H1 (cell line): Measurements from ENCODE around the gene PLA2G4F. TPM values are rescaled to one million over a fixed set of nuclear protein-coding genes. Genes with fewer than 3 reads are reported as not detected.

Source experiments
- CTCF ChIA-PET: fragments of 300-600 bp; sonication (Branson Sonifier 250); formaldehyde crosslinking; loops from one replicate; lab custom pipeline; 2021; ENCODE audit not compliant: partially characterized antibody; lab: Charles Lee
- POLR2A ChIA-PET: fragments of 300-600 bp; sonication (Branson Sonifier 250); formaldehyde crosslinking; loops from one replicate; lab custom pipeline; 2021; ENCODE audit warnings: inconsistent platforms; ENCODE audit not compliant: partially characterized antibody; lab: Charles Lee
- DNase-seq, 2 experiments: peaks; one replicate each; pipeline versions ENCODE4 v3.0.0 to v3.0.0-alpha.2; 2010 to 2022; ENCODE audit warnings: low spot score in 2 of 2, low read depth in 1 of 2, mixed read lengths in 1 of 2
- FAIRE-seq: peaks from 2 replicates; lab custom pipeline; 2011; peaks lifted over from hg19 to GRCh38; lab: Jason Lieb, UNC
- H2AFZ ChIP-seq: 2 replicates; pipeline ENCODE4 v1.8.1; 2012; ENCODE audit warnings: low read length, inconsistent platforms
- H2AK5ac ChIP-seq: 2 replicates; pipeline ENCODE4 v1.6.1; 2013; ENCODE audit warnings: low read depth, low read length
- H2BK120ac ChIP-seq: replicated peaks from 2 replicates; pipeline ENCODE3; 2013; ENCODE audit warnings: low read depth, low read length, inconsistent platforms
- H2BK12ac ChIP-seq: 2 replicates; pipeline ENCODE4 v1.6.1; 2013; ENCODE audit warnings: low read depth, low read length
- H2BK15ac ChIP-seq: 2 replicates; pipeline ENCODE4 v1.6.1; 2013; ENCODE audit warnings: low read length
- H2BK20ac ChIP-seq: 2 replicates; pipeline ENCODE4 v1.6.1; 2013; ENCODE audit warnings: low read length
- H2BK5ac ChIP-seq: 2 replicates; pipeline ENCODE4 v1.6.1; 2013; ENCODE audit warnings: low read depth, low read length
- H3K14ac ChIP-seq: 2 replicates; pipeline ENCODE4 v1.6.1; 2013; ENCODE audit warnings: inconsistent platforms; ENCODE audit not compliant: insufficient read length
- H3K18ac ChIP-seq: 2 replicates; pipeline ENCODE4 v1.6.1; 2013; ENCODE audit warnings: low read length; ENCODE audit errors: extremely low read depth
- H3K23ac ChIP-seq: 2 replicates; pipeline ENCODE4 v1.6.1; 2013; ENCODE audit warnings: inconsistent platforms; ENCODE audit not compliant: insufficient read length
- H3K23me2 ChIP-seq: 2 replicates; pipeline ENCODE4 v1.6.1; 2013; ENCODE audit warnings: low read depth, low read length
- H3K27ac ChIP-seq: 2 replicates; pipeline ENCODE4 v1.6.1; 2011; ENCODE audit warnings: low read depth, low read length, inconsistent platforms
- H3K27me3 ChIP-seq, 4 experiments: replicated peaks in 1 of 4; 1 replicate in 1 of 4; 2 replicates in 3 of 4; pipeline versions ENCODE4 v1.6.1 to v1.8.1; 2011 to 2013; ENCODE audit warnings: low read length in 3 of 4, mild to moderate bottlenecking in 3 of 4, inconsistent platforms in 2 of 4, mixed read lengths in 2 of 4, moderate library complexity in 1 of 4; ENCODE audit not compliant: control insufficient read depth in 3 of 4, insufficient read depth in 3 of 4; ENCODE audit errors: extremely low read depth in 1 of 4
- H3K36me3 ChIP-seq, 4 experiments: 2 replicates each; pipeline versions ENCODE4 v1.6.1 to v1.8.1; 2011 to 2013; ENCODE audit warnings: mild to moderate bottlenecking in 4 of 4, low read length in 3 of 4, moderate library complexity in 2 of 4, control low read depth in 1 of 4, inconsistent platforms in 1 of 4; ENCODE audit not compliant: insufficient read depth in 4 of 4, control insufficient read depth in 2 of 4
- H3K4ac ChIP-seq: replicated peaks from 2 replicates; pipeline ENCODE3; 2013; ENCODE audit warnings: low read length, low read depth, mixed read lengths, inconsistent platforms; ENCODE audit not compliant: insufficient read length
- H3K4me1 ChIP-seq, 4 experiments: replicated peaks in 1 of 4; 1 replicate in 1 of 4; 2 replicates in 3 of 4; pipeline versions ENCODE4 v1.6.1 to v1.8.1; 2011 to 2013; ENCODE audit warnings: low read length in 3 of 4, inconsistent platforms in 2 of 4, mixed read lengths in 1 of 4; ENCODE audit not compliant: insufficient read depth in 4 of 4, control insufficient read depth in 3 of 4
- H3K4me2 ChIP-seq, 2 experiments: 2 replicates each; pipeline versions ENCODE4 v1.6.1 to v1.8.1; 2011 to 2013; ENCODE audit warnings: low read depth in 2 of 2, low read length in 2 of 2, control low read depth in 1 of 2, inconsistent platforms in 1 of 2, mild to moderate bottlenecking in 1 of 2; ENCODE audit not compliant: insufficient read depth in 1 of 2
- H3K4me3 ChIP-seq, 4 experiments: fragments of 200-600, 300-600 bp in 1 of 4; sonication (generic), shearing (Covaris generic), sonication (Bioruptor Twin) in 1 of 4; 2 replicates each; pipeline versions ENCODE4 v1.5.1 to v1.8.1; 2011 to 2016; ENCODE audit warnings: low read length in 4 of 4, low read depth in 3 of 4, control low read depth in 2 of 4, inconsistent platforms in 2 of 4, mild to moderate bottlenecking in 2 of 4, mixed read lengths in 1 of 4, moderate library complexity in 1 of 4; ENCODE audit not compliant: insufficient read depth in 2 of 4; ENCODE audit errors: extremely low read depth in 1 of 4
- H3K56ac ChIP-seq: replicated peaks from 2 replicates; pipeline ENCODE3; 2013; ENCODE audit warnings: low read depth, mild to moderate bottlenecking, mixed read lengths, low read length, inconsistent platforms; ENCODE audit not compliant: insufficient read length
- H3K79me1 ChIP-seq: 2 replicates; pipeline ENCODE4 v1.6.1; 2013; ENCODE audit warnings: low read depth, low read length, control low read depth
- H3K79me2 ChIP-seq, 2 experiments: 2 replicates each; pipeline versions ENCODE4 v1.6.1 to v1.8.1; 2012 to 2013; ENCODE audit warnings: low read length in 2 of 2, mild to moderate bottlenecking in 2 of 2, inconsistent platforms in 1 of 2; ENCODE audit not compliant: insufficient read depth in 2 of 2, control insufficient read depth in 1 of 2
- H3K9ac ChIP-seq, 4 experiments: replicated peaks in 1 of 4; 1 replicate in 1 of 4; 2 replicates in 3 of 4; pipeline versions ENCODE4 v1.6.1 to v1.8.1; 2011 to 2013; ENCODE audit warnings: low read depth in 3 of 4, low read length in 3 of 4, control low read depth in 2 of 4, mild to moderate bottlenecking in 2 of 4, moderate library complexity in 2 of 4, inconsistent platforms in 1 of 4; ENCODE audit errors: extremely low read depth in 1 of 4
- H3K9me3 ChIP-seq, 2 experiments: 2 replicates each; pipeline versions ENCODE4 v1.6.1 to v1.8.1; 2012 to 2013; ENCODE audit warnings: mild to moderate bottlenecking in 2 of 2, moderate library complexity in 2 of 2, control low read depth in 1 of 2, inconsistent platforms in 1 of 2, low read depth in 1 of 2, low read length in 1 of 2, mixed read lengths in 1 of 2; ENCODE audit not compliant: insufficient read depth in 2 of 2
- H4K20me1 ChIP-seq, 2 experiments: replicated peaks in 1 of 2; 2 replicates each; pipeline versions ENCODE3 to v1.8.1; 2011 to 2013; ENCODE audit warnings: inconsistent platforms in 2 of 2, low read length in 2 of 2, mild to moderate bottlenecking in 1 of 2; ENCODE audit not compliant: insufficient read depth in 2 of 2, control insufficient read depth in 1 of 2
- H4K5ac ChIP-seq: 2 replicates; pipeline ENCODE4 v1.6.1; 2013; ENCODE audit warnings: low read length, low read depth, mixed read lengths, inconsistent platforms; ENCODE audit not compliant: insufficient read length
- H4K8ac ChIP-seq: 2 replicates; pipeline ENCODE4 v1.8.0; 2013; ENCODE audit warnings: mild to moderate bottlenecking, moderate library complexity, low read length, inconsistent platforms; ENCODE audit not compliant: insufficient read depth; ENCODE audit errors: extremely low read depth
- H4K91ac ChIP-seq: replicated peaks from 2 replicates; pipeline ENCODE3; 2013; ENCODE audit warnings: low read length, mixed read lengths, inconsistent platforms; ENCODE audit not compliant: insufficient read length
- ATF2 ChIP-seq: IDR thresholded peaks from 2 replicates; pipeline ENCODE4 v1.6.1; 2012; ENCODE audit warnings: low read length, inconsistent platforms
- BACH1 ChIP-seq: IDR thresholded peaks from 2 replicates; pipeline ENCODE4 v1.6.1; 2012; ENCODE audit warnings: low read length, improper control_type of control experiment
- CBX5 ChIP-seq: fragments of 300-800, 300-1000 bp; sonication (generic); IDR thresholded peaks from 2 replicates; pipeline ENCODE4 v1.7.1; 2016; ENCODE audit warnings: antibody characterized with exemption, low read length, low read depth
- GTF2F1 ChIP-seq: IDR thresholded peaks from 2 replicates; pipeline ENCODE4 v1.6.1; 2012; ENCODE audit warnings: low read depth, low read length, improper control_type of control experiment, borderline replicate concordance
- KDM4A ChIP-seq: IDR thresholded peaks from one replicate; pipeline ENCODE4 v1.7.1; 2012; ENCODE audit warnings: low read depth, mild to moderate bottlenecking, moderate library complexity, low read length, inconsistent platforms; ENCODE audit not compliant: severe bottlenecking
- KDM5A ChIP-seq: fragments of 200-600 bp; IDR thresholded peaks from 2 replicates; pipeline ENCODE4 v1.7.1; 2012; ENCODE audit warnings: mild to moderate bottlenecking, low read length, inconsistent platforms, mixed read lengths
- NANOG ChIP-seq: IDR thresholded peaks from 2 replicates; pipeline ENCODE4 v1.6.1; 2011; ENCODE audit warnings: low read length, low read depth, mild to moderate bottlenecking, inconsistent platforms; ENCODE audit not compliant: insufficient read depth, poor library complexity, severe bottlenecking
- PHF8 ChIP-seq: fragments of 200-600 bp; sonication (generic); conservative IDR thresholded peaks from 2 replicates; pipeline ENCODE4 v1.7.1; 2012; ENCODE audit warnings: low read depth, mild to moderate bottlenecking, inconsistent platforms, low read length, moderate library complexity
- POLR2A ChIP-seq, 2 experiments: IDR thresholded peaks; 1 replicate in 1 of 2; 2 replicates in 1 of 2; pipeline ENCODE4 v1.6.1; 2011; ENCODE audit warnings: low read depth in 2 of 2, low read length in 2 of 2, mild to moderate bottlenecking in 2 of 2; ENCODE audit errors: control extremely low read depth in 1 of 2
- RXRA ChIP-seq: IDR thresholded peaks from 2 replicates; pipeline ENCODE4 v1.6.1; 2011; ENCODE audit warnings: low read depth, mild to moderate bottlenecking, low read length, moderate library complexity; ENCODE audit not compliant: insufficient read depth
- TBP ChIP-seq: IDR thresholded peaks from 2 replicates; pipeline ENCODE4 v1.6.1; 2011; ENCODE audit warnings: low read depth, low read length, improper control_type of control experiment
- YY1 ChIP-seq: IDR thresholded peaks from 2 replicates; pipeline ENCODE4 v1.6.1; 2011; ENCODE audit warnings: low read depth, mild to moderate bottlenecking, low read length
- WGBS, 2 experiments: shearing (Covaris generic) in 1 of 2; methylation state at CpG; one replicate each; pipeline versions ENCODE4 v1.1.6 to v1.1.7; 2013 to 2015; ENCODE audit warnings: low lambda C conversion rate in 2 of 2, mixed read lengths in 2 of 2, inconsistent platforms in 1 of 2, low coverage in 1 of 2, missing lambda C conversion rate in 1 of 2; ENCODE audit not compliant: insufficient replicate concordance in 2 of 2, insufficient coverage in 1 of 2, insufficient read length in 1 of 2; ENCODE audit errors: extremely low coverage in 1 of 2, missing lambda C conversion rate in 1 of 2; 5-methylcytosine and 5-hydroxymethylcytosine counted together
- polyA plus RNA-seq, 7 experiments: library from polyadenylated mRNA; depleted of rRNA in 3 of 7; stranded (reverse) in 5 of 7; unstranded in 2 of 7; fragments of >200 nt in 5 of 7; fragments of 200-250 nt in 2 of 7; gene quantifications; 1 replicate in 5 of 7; 2 replicates in 1 of 7; 4 replicates in 1 of 7; pipeline versions ENCODE4 v1.2.1 to v1.2.3, GENCODE V29; 2011 to 2013; ENCODE audit warnings: missing spikeins in 2 of 7, mixed read lengths in 2 of 7
- total RNA-seq: library from RNA; stranded (reverse); fragmentation: NEBNext Ultra II Directional; extraction: Animal tissue kit (Norgen Biotek cat#: 25700); gene quantifications from 2 replicates; pipeline ENCODE4 v1.2.1, GENCODE V29; 2021

PLA2G4F gene
- total and polyA plus RNA-seq, 2 of the 8 experiments (the other 6 are each of a cell fraction or from before 2014, with no cell fraction given), result not detected

- 81% methylated on average over 6 of the region's 6 CpGs; no CpG with 5 or more reads in 1 of the 2 experiments for whole genome bisulfite sequencing, 2 experiments
- FAIRE-seq (no peak), DNase-seq (peak in 1 of 2 experiments; percentile 22)
- no peak overlapping the region for H3K18ac ChIP-seq
- no peaks in the 10 kb centered on the region for H3K23me2 ChIP-seq
- no peak overlapping the region for H4K8ac ChIP-seq
- no peak overlapping the region for H2BK5ac ChIP-seq
- no peaks in the 10 kb centered on the region for H3K79me1 ChIP-seq
- H2BK120ac ChIP-seq, result no peak overlapping the region
- H4K5ac ChIP-seq, result no peak overlapping the region
- no peak overlapping the region for H2AFZ ChIP-seq
- no peak overlapping the region for H3K23ac ChIP-seq
- POLR2A ChIA-PET, result interaction anchor here (0.6 kb wide), 1 partner anchor 50 kb away, joined by 3 read pairs; no protein-coding TSS in a partner anchor
- H3K56ac ChIP-seq, result no peak overlapping the region
- no peak overlapping the region for H2BK15ac ChIP-seq
- no peak overlapping the region for H3K9ac ChIP-seq
- H4K91ac ChIP-seq, result no peak overlapping the region
- peaks cover 0 to 7% (median 4%) of the 10 kb centered on the region in 4 experiments; a peak in 3 of 7 replicates for H3K4me1 ChIP-seq
- H2BK20ac ChIP-seq, result no peak overlapping the region
- no peak overlapping the region for H3K27ac ChIP-seq
- no peaks in the 10 kb centered on the region for H3K36me3 ChIP-seq
- CTCF ChIA-PET, result interaction anchor here (0.7 to 22.6 kb wide), 17 partner anchors 9 to 251 kb away, joined by 3 to 416 read pairs (median 5); partner anchors contain the start of genes PLA2G4D and PLA2G4F
- peaks cover 3 to 8% of the 10 kb centered on the region in 2 experiments; a peak in 1 of 4 replicates for H3K9me3 ChIP-seq
- no peaks in the 10 kb centered on the region for H3K27me3 ChIP-seq
- H3K14ac ChIP-seq, result no peak overlapping the region
- H2BK12ac ChIP-seq, result no peak overlapping the region
- no peak overlapping the region for H3K4me3 ChIP-seq
- no peak overlapping the region for H2AK5ac ChIP-seq
- H4K20me1 ChIP-seq, result no peaks in the 10 kb centered on the region
- no peak overlapping the region for H3K4me2 ChIP-seq
- no peak overlapping the region for H3K4ac ChIP-seq
- no peaks in the 10 kb centered on the region for H3K79me2 ChIP-seq
- TF ChIP-seq RXRA (no peak), KDM4A (no peak), BACH1 (no peak), GTF2F1 (no peak), NANOG (no peak), TBP (no peak), PHF8 (no peak), KDM5A (no peak), ATF2 (no peak), YY1 (no peak), CBX5 (no peak), POLR2A (IDR thresholded peaks at IDR 0.05; ENCODE audit: control extremely low read depth in 1 of 2, low read depth in 2 of 2, low read length in 2 of 2) (no peak)
These were observed 21.7 kb downstream of the PLA2G4F start for GRCh38 chr15:42134617-42135245.
